Measurements from ENCODE around the gene COPZ1.

The COPZ1 gene

GRCh38 chr12:54379398-54380201, 54.7 kb downstream of the COPZ1 start:
- peak; percentile 72 to 89 (median 80) for DNase-seq

GRCh38 chr12:54381136-54381535, 56.2 kb downstream of the COPZ1 start:
- no peak for DNase-seq

GRCh38 chr12:54383041-54383609, 58.2 kb downstream of the COPZ1 start:
- DNase-seq, result no peak

GRCh38 chr12:54384591-54385041, 59.7 kb downstream of the COPZ1 start, which contains the start of gene ZNF385A:
TSS of gene ZNF385A (minus strand) at chr12:54384733. CDS start at chr12:54384514, 219 bp downstream.
- DNase-seq, result no peak

GRCh38 chr12:54385251-54385914, 60.5 kb downstream of the COPZ1 start:
- DNase-seq, result no peak

- DNase-seq, result no peak
Observed at GRCh38 chr12:54386403-54387113, 61.6 kb downstream of the COPZ1 start.

GRCh38 chr12:54387114-54387467, 62.2 kb downstream of the COPZ1 start:
- no peak for DNase-seq

GRCh38 chr12:54388237-54389133, 63.6 kb downstream of the COPZ1 start:
- no peak for DNase-seq

- DNase-seq, result no peak
Observed at GRCh38 chr12:54389134-54389508, 64.2 kb downstream of the COPZ1 start.

- DNase-seq, result no peak
Observed at GRCh38 chr12:54389607-54390175, 64.8 kb downstream of the COPZ1 start.

- DNase-seq, result no peak
Observed at GRCh38 chr12:54390176-54390667, 65.3 kb downstream of the COPZ1 start.

GRCh38 chr12:54390668-54391551, 66.0 kb downstream of the COPZ1 start:
- DNase-seq, result peak; percentile 31 to 50 (median 42)

GRCh38 chr12:54392485-54393206, 67.7 kb downstream of the COPZ1 start:
- no peak for DNase-seq

GRCh38 chr12:54393207-54393609, 68.3 kb downstream of the COPZ1 start:
- no peak for DNase-seq

- no peak for DNase-seq
Observed at GRCh38 chr12:54393743-54394142, 68.8 kb downstream of the COPZ1 start.

GRCh38 chr12:54394281-54394719, 69.4 kb downstream of the COPZ1 start:
- DNase-seq, result no peak

- DNase-seq, result no peak
Observed at GRCh38 chr12:54394986-54395385, 70.1 kb downstream of the COPZ1 start.

- DNase-seq, result no peak
Observed at GRCh38 chr12:54395545-54395944, 70.6 kb downstream of the COPZ1 start.

- no peak for DNase-seq
Observed at GRCh38 chr12:54397157-54397556, 72.2 kb downstream of the COPZ1 start.

GRCh38 chr12:54398218-54398617, 73.3 kb downstream of the COPZ1 start:
- no peak for DNase-seq

All from activated CD4-positive, CD25-positive, alpha-beta regulatory T cell (primary cell).